HL-60/S4 (cell line): ENCODE results near the gene CYB5RL.
"Not testable (repeated sequence)": the region's sequence is repeated elsewhere in the genome, so short reads cannot be mapped to it uniquely, and the experiment has no call there.

Experiments used
- in situ Hi-C: fragments of 300-500 bp; cut with MboI; formaldehyde crosslinking; loops from 2 replicates; pipeline ENCODE4 v1.14.3; 2022; ENCODE audit warnings: low sequenced_read_pairs

Gene CYB5RL

GRCh38 chr1:54190526-54190925 is 9.3 kb downstream of the CYB5RL start:
- in situ Hi-C loops: no loop called here

- in situ Hi-C loops: no loop called here
Observed at GRCh38 chr1:54188291-54188690, 11.5 kb downstream of the CYB5RL start.

GRCh38 chr1:54186056-54186455 is 13.8 kb downstream of the CYB5RL start:
- in situ Hi-C loops: no loop called here

- in situ Hi-C loops: no loop called here
Observed at GRCh38 chr1:54180701-54181360, 19.0 kb downstream of the CYB5RL start.

GRCh38 chr1:54178296-54179070 is 21.3 kb downstream of the CYB5RL start:
- in situ Hi-C loops: no loop called here

GRCh38 chr1:54177726-54178125 is 22.1 kb downstream of the CYB5RL start:
- in situ Hi-C loops: no loop called here

GRCh38 chr1:54176621-54177327 is 23.1 kb downstream of the CYB5RL start:
- in situ Hi-C loops: no loop called here

- in situ Hi-C loops: no loop called here
Observed at GRCh38 chr1:54174106-54174505, 25.7 kb downstream of the CYB5RL start.

- in situ Hi-C loops: no loop called here
Observed at GRCh38 chr1:54173681-54174080, 26.1 kb downstream of the CYB5RL start.

- in situ Hi-C loops: no loop called here
Observed at GRCh38 chr1:54172614-54173599, 26.9 kb downstream of the CYB5RL start.

- in situ Hi-C loops: no loop called here
Observed at GRCh38 chr1:54171606-54172005, 28.2 kb downstream of the CYB5RL start.

GRCh38 chr1:54171016-54171415 is 28.8 kb downstream of the CYB5RL start:
- in situ Hi-C loops: no loop called here

GRCh38 chr1:54169068-54169467 is 30.8 kb downstream of the CYB5RL start:
- in situ Hi-C loops: no loop called here

- in situ Hi-C loops: no loop called here
Observed at GRCh38 chr1:54168206-54168965, 31.4 kb downstream of the CYB5RL start.

GRCh38 chr1:54167422-54168139 is 32.2 kb downstream of the CYB5RL start:
- in situ Hi-C loops: no loop called here

GRCh38 chr1:54166357-54166756 is 33.5 kb downstream of the CYB5RL start:
- in situ Hi-C loops: not testable (repeated sequence)

GRCh38 chr1:54165146-54165545 is 34.7 kb downstream of the CYB5RL start:
- in situ Hi-C loops: no loop called here

GRCh38 chr1:54163573-54163972 is 36.3 kb downstream of the CYB5RL start:
- in situ Hi-C loops: no loop called here

GRCh38 chr1:54163051-54163450 is 36.8 kb downstream of the CYB5RL start:
- in situ Hi-C loops: no loop called here
